ENCODE data around the gene VWA2.

Gene VWA2

DNA sequence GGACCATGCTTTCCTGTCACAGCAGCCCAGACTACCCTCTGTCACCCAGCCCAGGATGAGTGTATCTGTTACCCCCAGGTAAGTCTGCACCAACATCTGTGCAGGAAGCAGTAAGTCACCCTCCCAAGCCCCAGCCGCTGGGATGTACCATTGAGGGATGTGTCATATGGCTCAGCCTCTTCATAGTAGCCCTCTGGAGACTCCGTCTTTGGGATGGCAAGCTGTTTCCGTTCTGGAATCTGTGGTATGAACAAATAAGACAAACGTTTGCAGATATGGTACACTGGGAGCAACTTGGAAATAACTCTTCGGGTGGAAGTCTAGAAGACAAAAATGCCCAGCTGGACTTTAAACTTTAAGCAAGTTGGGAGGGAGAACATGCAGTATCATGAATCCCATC lies 84.0 kb downstream of the VWA2 start:
- DNase-seq (ENCODE audit: low read depth) = no peak
- H3K4me3 ChIP-seq (ENCODE audit: low read length) = no peak overlapping the region
- TF ChIP-seq, protein P1, sequence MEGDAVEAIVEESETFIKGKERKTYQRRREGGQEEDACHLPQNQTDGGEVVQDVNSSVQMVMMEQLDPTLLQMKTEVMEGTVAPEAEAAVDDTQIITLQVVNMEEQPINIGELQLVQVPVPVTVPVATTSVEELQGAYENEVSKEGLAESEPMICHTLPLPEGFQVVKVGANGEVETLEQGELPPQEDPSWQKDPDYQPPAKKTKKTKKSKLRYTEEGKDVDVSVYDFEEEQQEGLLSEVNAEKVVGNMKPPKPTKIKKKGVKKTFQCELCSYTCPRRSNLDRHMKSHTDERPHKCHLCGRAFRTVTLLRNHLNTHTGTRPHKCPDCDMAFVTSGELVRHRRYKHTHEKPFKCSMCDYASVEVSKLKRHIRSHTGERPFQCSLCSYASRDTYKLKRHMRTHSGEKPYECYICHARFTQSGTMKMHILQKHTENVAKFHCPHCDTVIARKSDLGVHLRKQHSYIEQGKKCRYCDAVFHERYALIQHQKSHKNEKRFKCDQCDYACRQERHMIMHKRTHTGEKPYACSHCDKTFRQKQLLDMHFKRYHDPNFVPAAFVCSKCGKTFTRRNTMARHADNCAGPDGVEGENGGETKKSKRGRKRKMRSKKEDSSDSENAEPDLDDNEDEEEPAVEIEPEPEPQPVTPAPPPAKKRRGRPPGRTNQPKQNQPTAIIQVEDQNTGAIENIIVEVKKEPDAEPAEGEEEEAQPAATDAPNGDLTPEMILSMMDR (conservative IDR thresholded peaks at IDR 0.05; ENCODE audit: low read depth, low read length) = no peak

DNA sequence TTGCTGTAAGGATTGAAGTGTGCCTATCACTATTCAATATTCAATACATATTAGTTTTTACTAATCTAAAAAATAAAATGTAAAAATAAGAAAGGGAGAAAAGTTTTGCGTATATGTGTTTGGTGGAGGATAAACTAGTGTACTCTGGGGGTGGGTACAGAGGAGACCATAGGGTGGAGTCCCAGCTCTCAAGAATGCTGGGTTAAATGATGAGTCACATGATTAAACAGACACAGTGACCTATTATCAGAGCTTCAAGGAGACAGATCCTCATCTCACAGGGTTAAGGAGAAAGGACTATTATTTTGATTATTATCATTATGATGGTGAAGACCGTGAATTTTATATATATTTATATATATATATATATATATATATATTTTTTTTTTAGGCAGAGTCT lies 87.7 kb downstream of the VWA2 start:
- DNase-seq (ENCODE audit: low read depth) = no peak
- no peak overlapping the region for H3K4me3 ChIP-seq (ENCODE audit: low read length)
- TF ChIP-seq, protein P1 (conservative IDR thresholded peaks at IDR 0.05; ENCODE audit: low read depth, low read length) = no peak

DNA sequence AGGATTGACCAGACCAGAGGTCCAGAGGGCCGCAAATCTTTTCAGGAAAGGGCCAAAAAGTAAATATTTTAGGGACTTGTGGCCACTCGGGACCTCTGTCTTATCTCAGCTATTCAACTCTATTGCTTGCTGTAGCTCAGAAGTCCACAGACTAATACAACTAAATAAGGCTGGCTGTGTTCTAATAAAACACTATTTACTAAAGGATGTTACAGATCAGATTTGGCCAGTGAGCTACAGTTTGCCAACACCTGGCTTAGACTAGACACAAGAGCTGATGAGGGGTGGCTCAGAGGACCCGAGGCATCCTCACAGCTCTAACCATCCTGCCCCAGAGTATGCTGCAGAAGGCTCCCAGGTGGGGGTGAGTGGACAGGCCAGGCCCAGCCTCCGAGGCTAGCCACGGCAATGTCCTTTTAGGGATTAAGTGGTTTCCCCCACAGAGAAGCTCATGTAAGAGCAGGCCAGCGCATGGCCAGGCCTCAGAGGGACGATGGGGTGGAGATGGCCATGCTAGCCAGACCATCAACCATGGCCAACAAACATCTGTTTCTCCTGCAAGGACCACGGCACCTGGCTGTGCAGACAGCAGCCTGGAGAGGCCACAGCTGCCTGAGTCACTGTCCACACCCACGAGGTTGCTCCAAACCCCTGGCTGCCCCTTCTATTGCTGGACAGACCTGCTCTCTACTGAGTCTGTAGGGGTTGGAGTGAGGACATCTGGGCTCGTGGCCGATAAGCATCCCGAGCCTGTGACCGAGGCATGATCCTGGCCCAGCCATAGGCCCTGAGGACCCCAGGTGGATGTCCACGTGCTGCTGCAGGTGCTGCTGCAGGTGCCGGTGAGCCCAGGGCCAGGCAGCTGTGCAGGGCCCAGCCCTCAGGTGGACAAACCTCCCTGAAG lies 88.7 kb downstream of the VWA2 start:
- no peak for DNase-seq (ENCODE audit: low read depth)
- TF ChIP-seq, protein P1 (conservative IDR thresholded peaks at IDR 0.05; ENCODE audit: low read depth, low read length) = no peak
- H3K4me3 ChIP-seq (ENCODE audit: low read length) = no peak overlapping the region

DNA sequence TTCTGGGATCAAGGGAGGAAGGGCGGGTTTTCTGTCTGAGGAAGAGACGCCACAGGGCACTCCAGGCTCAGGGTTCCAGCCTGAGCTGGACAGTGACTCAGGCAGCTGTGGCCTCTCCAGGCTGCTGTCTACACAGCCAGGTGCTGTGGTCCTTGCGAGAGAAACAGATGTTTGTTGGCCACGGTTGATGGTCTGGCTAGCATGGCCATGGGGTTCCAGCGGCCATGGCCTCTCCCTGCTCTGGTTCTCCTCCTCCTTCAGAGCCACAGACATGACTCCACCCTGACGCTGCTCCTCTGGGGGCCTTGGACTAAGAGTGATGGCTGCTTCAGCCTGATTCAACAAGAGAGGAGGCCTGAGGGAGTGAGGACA lies 89.4 kb downstream of the VWA2 start:
- H3K4me3 ChIP-seq (ENCODE audit: low read length) = no peak overlapping the region
- no peak for DNase-seq (ENCODE audit: low read depth)
- TF ChIP-seq, protein P1 (conservative IDR thresholded peaks at IDR 0.05; ENCODE audit: low read depth, low read length) = no peak

DNA sequence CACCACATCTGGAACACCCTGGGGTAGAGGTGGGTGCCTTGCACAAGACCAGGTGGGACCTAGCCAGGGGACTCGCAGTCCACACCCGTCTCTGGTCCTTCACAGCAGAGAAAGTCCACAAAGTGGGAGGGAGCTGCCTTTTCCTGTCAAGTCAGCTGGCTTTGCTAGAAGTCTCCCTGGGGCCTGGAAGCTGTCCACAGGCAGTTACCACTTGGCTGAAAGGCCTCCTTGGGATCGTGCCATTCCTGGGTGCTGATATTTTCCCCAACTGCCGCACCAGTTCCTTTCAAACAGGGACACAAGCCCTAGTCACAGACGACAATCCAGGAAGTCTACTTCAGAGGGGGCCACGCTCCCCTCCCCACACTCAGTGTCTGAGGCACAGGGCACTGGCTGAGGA lies 89.8 kb downstream of the VWA2 start:
- no peak for DNase-seq (ENCODE audit: low read depth)

DNA sequence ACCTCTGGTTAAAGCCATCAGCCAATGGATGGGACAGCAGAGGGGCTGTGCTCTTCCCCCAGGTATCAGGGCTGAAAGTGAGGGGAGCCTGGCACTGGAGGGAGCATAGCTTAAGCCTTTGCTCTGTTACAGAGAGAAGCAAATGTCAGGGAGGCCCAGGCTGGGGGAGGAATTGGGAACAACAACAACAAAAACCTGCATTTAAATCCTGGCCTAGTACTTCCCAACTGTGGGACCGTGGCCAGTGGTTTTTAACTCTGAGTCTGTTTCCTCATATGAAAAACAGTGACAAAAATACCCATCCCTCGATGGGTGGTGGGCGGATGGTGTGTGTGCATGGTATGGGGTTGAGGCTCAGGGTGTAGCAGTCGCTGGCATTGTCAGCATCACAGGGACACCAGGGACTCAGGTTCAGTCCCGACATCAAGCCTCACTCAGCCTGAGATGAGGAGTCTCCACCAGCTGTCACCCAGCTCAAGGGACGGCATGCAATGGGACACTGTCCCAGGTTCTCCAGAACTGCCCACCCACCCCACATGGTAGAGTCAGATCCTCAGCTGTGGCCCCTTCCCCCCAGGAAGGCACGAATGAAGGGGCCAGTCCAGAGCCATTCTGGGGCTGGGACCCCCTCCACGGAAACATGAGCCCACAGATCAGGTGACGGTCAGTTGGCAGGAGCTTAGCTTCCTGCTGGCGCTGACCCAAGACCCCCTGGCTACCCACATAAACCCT lies 90.7 kb downstream of the VWA2 start:
- TF ChIP-seq, protein P1 (conservative IDR thresholded peaks at IDR 0.05; ENCODE audit: low read depth, low read length) = no peak
- no peak overlapping the region for H3K4me3 ChIP-seq (ENCODE audit: low read length)
- no peak for DNase-seq (ENCODE audit: low read depth)

More for the DNA sequence above, 89.8 kb downstream of the VWA2 start:
- TF ChIP-seq, protein P1 (conservative IDR thresholded peaks at IDR 0.05; ENCODE audit: low read depth, low read length) = no peak
- H3K4me3 ChIP-seq (ENCODE audit: low read length) = no peak overlapping the region

All from retinal pigment epithelial cell (primary cell).